ENCODE measurements around the gene COMP. TPM values are rescaled to one million over a fixed set of nuclear protein-coding genes. Genes with fewer than 3 reads are reported as not detected.

Gene COMP
- polyA plus RNA-seq, 1 donor, result 1.2 TPM

DNA sequence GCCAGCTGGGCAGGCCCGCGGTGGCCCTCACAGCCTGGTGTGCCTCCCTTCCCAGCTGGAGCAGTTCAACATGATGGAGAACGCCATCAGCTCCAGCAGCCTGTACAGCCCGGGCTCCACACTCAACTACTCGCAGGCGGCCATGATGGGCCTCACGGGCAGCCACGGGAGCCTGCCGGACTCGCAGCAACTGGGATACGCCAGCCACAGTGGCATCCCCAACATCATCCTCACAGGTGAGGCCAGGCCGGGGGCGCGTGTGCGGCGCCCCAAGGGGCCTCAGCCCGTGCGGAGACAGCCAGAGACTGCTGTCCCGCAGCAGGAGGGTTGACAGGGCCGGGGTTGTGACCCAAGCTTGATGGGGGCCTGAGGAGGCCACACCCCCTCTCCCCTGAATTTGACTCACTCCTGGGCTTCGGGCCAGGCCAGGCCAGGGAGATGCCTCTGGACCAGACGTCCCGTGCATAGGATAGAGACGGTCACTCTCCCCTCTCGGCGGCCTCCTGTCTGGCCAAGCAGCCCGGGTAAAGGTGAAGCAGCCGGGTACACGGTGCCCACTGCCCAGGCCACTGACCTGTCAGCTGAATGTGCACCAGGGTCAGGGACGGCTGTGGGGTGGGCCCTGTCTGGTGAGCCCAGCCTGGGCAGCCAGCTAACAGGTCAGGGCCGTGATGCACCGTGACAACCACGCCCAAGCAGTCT lies 15.4 kb downstream of the COMP start:
- H3K27me3 ChIP-seq (ENCODE audit: control insufficient read depth, insufficient read depth, low read length), result peaks cover 16% of the 10 kb centered on the region
- H3K27ac ChIP-seq (ENCODE audit: low read length), result no peak overlapping the region
- H3K9me3 ChIP-seq (ENCODE audit: control insufficient read depth, low read depth, low read length), result peaks cover 3% of the 10 kb centered on the region
- no peak for DNase-seq
- no CpG with 5 or more reads among the region's 33 CpGs for WGBS (ENCODE audit: insufficient coverage, low lambda C conversion rate)
- no peaks in the 10 kb centered on the region for H3K4me1 ChIP-seq (ENCODE audit: control insufficient read depth, insufficient read depth, low read length)
- no peak overlapping the region for H3K4me3 ChIP-seq (ENCODE audit: low read length)
- no peaks in the 10 kb centered on the region for H3K36me3 ChIP-seq (ENCODE audit: control insufficient read depth, insufficient read depth, low read length)

DNA sequence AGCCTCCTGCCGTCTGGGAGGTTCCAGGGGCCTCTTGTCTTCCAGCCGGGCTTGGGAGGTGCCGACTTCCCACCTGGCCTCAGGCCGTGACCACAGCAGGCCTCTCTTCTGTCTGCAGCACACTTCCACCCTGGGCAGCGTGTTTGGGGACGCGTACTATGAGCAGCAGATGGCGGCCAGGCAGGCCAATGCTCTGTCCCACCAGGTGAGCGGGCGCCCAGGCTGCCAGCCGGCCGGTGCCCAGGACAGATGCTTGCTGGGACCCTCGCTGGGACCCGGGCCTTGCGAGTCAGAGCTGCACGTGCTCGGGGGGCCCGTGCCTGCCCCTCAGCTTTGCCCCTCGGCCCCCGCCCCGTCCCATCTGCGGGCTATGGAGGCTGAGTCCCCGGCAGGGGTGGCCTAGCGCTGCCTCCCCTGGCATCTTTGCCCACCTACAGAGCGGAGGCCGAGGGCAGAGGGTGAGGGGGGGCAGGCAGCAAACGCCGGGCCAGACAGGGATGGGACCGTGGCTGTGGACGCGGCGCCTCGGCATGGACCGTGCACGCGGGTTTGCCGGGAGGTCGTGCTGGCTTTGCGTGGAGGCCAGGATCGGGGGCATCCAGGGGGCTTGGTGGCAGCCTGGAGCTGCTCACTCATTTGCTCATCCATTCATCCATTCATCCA lies 16.2 kb downstream of the COMP start:
- H3K9me3 ChIP-seq (ENCODE audit: control insufficient read depth, low read depth, low read length), result peaks cover 3% of the 10 kb centered on the region
- no peaks in the 10 kb centered on the region for H3K4me1 ChIP-seq (ENCODE audit: control insufficient read depth, insufficient read depth, low read length)
- H3K4me3 ChIP-seq (ENCODE audit: low read length), result no peak overlapping the region
- H3K36me3 ChIP-seq (ENCODE audit: control insufficient read depth, insufficient read depth, low read length), result no peaks in the 10 kb centered on the region
- WGBS (ENCODE audit: insufficient coverage, low lambda C conversion rate), result no CpG with 5 or more reads among the region's 40 CpGs
- DNase-seq, result no peak
- no peak overlapping the region for H3K27ac ChIP-seq (ENCODE audit: low read length)
- H3K27me3 ChIP-seq (ENCODE audit: control insufficient read depth, insufficient read depth, low read length), result peaks cover 16% of the 10 kb centered on the region

DNA sequence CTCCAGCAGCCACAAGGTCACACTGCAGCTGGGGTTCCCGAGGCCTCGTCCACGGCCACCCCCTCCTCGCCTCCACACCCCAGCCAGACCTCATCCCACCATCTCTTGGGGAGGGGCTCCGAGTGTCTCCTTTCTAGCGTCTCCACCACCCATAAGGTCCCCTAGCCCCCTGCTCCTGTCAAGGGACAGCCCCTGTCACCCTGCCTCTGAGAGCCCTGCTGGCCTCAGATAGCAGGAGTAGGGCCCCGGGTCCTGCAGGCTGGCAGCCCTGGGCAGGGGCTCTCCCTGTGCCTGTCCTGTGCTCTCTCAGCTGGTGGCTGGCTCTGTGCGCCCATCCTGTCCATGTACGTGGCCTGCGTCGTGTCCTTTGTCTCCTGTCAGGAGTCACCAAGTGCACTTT lies 17.0 kb downstream of the COMP start:
- Histone ChIP-seq H3K9me3 (ENCODE audit: control insufficient read depth, low read depth, low read length) (peaks cover 3% of the 10 kb centered on the region), H3K27me3 (ENCODE audit: control insufficient read depth, insufficient read depth, low read length) (peaks cover 16% of the 10 kb centered on the region), H3K27ac (ENCODE audit: low read length) (no peak overlapping the region), H3K36me3 (ENCODE audit: control insufficient read depth, insufficient read depth, low read length) (no peaks in the 10 kb centered on the region), H3K4me3 (ENCODE audit: low read length) (no peak overlapping the region), H3K4me1 (ENCODE audit: control insufficient read depth, insufficient read depth, low read length) (no peaks in the 10 kb centered on the region)
- DNase-seq, result no peak
- WGBS (ENCODE audit: insufficient coverage, low lambda C conversion rate), result no CpG with 5 or more reads among the region's 11 CpGs

DNA sequence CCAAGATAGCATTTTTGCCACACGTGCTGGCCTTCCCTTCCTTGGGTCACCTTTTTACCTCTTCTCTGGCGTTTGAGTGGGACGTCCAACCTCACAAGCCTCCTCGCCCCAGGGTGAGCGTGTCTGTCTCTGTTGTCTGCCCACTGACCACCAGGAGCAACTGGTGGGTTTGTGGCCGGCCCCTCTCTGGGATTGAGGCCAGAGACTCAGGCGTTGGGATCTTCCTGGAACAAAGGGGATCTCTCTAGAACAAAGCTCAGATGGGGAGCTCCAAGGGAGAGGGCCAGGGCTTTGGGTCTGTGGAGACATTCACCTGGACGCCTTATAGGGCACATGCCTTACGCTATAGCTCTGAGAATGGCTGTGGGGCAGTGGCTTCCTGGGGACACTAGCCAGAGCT lies 17.4 kb downstream of the COMP start:
- no CpG with 5 or more reads among the region's 9 CpGs for WGBS (ENCODE audit: insufficient coverage, low lambda C conversion rate)
- no peak overlapping the region for H3K4me3 ChIP-seq (ENCODE audit: low read length)
- H3K4me1 ChIP-seq (ENCODE audit: control insufficient read depth, insufficient read depth, low read length), result peaks cover 4% of the 10 kb centered on the region
- H3K27ac ChIP-seq (ENCODE audit: low read length), result no peak overlapping the region
- H3K36me3 ChIP-seq (ENCODE audit: control insufficient read depth, insufficient read depth, low read length), result no peaks in the 10 kb centered on the region
- peaks cover 3% of the 10 kb centered on the region for H3K9me3 ChIP-seq (ENCODE audit: control insufficient read depth, low read depth, low read length)
- DNase-seq, result no peak
- H3K27me3 ChIP-seq (ENCODE audit: control insufficient read depth, insufficient read depth, low read length), result peaks cover 11% of the 10 kb centered on the region

DNA sequence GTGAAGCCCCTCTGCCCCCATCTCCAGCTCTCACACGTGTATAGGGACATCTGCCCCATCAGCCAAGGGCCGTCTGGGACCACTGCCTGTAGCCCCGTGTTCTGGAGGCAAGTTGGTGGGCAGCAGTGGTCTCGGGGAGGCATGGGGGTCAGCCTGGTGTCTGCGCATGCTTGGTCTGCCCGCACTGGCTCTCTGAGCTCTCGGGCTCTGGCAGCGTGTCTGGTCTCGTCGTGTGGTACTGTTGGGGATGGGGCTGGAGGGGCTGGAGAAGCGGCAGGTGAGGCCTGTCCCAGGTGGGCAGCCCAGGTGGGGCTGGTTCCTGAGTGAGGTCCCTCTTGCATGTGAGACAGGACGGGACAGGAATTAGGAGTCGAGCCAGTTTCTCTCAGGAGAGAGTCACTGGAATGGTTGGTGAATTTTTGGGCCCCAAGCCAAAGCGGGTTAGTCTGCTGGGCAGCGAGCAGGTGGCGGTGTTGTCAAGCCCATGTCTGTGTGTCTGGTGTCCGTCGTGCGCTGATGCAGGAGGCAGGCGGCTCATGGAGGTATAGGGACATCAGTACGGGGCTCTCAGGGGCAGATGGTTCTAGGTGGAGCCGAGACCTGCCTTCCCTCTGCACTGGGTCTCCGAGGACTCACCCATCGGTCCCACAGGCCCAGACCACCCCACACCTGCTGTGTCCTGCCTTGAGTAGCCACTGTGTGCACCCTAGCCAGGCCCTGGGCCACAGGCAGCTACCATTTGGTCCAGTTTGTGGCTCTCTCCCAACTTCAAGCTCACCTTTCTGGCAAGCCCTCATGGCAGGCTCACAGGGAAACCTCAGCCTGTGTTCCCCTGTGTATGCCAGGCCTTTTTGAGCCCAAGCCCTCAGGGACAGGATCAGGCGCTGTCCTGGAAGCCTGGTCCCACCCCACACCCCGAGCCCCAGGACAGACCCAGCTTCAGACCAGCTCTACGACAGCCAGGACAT lies 18.2 kb downstream of the COMP start:
- H3K27ac ChIP-seq (ENCODE audit: low read length), result no peak overlapping the region
- H3K36me3 ChIP-seq (ENCODE audit: control insufficient read depth, insufficient read depth, low read length), result no peaks in the 10 kb centered on the region
- H3K4me3 ChIP-seq (ENCODE audit: low read length), result no peak overlapping the region

DNA sequence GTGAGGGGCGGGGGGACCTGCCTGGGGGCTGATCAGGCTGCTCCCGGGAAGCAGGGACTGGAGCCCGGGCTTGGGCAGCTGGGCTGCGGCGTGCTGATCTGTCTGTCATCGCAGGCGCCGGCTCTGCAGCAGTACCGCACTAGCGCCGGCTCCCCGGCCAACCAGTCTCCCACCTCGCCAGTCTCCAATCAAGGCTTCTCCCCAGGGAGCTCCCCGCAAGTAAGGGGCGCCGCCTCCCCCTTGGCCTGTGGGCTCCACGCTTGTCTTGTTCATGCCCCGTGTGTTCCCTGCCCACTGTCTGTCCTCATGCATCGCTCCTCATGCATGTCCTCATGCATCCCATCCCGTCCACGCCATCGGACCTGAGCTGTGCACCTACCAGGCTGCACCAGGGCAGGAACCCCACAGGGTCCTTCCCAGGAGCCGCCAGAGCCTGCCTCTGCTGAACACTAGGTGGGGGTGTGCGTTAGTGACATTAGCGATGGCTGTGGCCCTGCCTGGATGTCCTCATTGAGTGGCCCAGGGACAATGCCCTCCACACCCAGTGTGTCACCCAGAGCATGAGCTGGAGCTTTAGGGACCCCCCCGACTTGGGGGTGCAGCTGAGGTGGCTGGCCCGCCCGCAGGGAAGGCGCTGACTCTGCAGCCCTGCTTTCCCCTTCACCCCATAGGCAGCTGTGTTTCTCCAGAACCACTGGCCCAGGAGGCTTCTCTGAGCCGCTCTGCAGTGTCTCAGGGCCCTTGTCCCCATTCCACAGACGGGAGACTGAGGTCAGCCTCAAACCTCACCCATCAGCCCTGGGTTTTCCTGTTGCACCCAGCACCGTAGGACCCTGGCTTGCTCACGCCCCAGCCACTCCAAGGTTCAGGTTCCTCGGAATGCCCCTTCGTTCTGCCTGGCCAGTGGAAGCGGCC lies 19.5 kb downstream of the COMP start:
- DNase-seq, result no peak
- Histone ChIP-seq H3K27me3 (ENCODE audit: control insufficient read depth, insufficient read depth, low read length) (no peaks in the 10 kb centered on the region), H3K4me3 (ENCODE audit: low read length) (no peak overlapping the region), H3K27ac (ENCODE audit: low read length) (no peak overlapping the region), H3K9me3 (ENCODE audit: control insufficient read depth, low read depth, low read length) (peaks cover 3% of the 10 kb centered on the region), H3K36me3 (ENCODE audit: control insufficient read depth, insufficient read depth, low read length) (no peaks in the 10 kb centered on the region), H3K4me1 (ENCODE audit: control insufficient read depth, insufficient read depth, low read length) (peaks cover 10% of the 10 kb centered on the region)
- no CpG with 5 or more reads among the region's 36 CpGs for WGBS (ENCODE audit: insufficient coverage, low lambda C conversion rate)

More for the DNA sequence above, 18.2 kb downstream of the COMP start:
- Histone ChIP-seq H3K9me3 (ENCODE audit: control insufficient read depth, low read depth, low read length) (peaks cover 3% of the 10 kb centered on the region), H3K27me3 (ENCODE audit: control insufficient read depth, insufficient read depth, low read length) (peaks cover 5% of the 10 kb centered on the region), H3K4me1 (ENCODE audit: control insufficient read depth, insufficient read depth, low read length) (peaks cover 9% of the 10 kb centered on the region)
- no peak for DNase-seq
- WGBS (ENCODE audit: insufficient coverage, low lambda C conversion rate), result no CpG with 5 or more reads among the region's 27 CpGs

DNA sequence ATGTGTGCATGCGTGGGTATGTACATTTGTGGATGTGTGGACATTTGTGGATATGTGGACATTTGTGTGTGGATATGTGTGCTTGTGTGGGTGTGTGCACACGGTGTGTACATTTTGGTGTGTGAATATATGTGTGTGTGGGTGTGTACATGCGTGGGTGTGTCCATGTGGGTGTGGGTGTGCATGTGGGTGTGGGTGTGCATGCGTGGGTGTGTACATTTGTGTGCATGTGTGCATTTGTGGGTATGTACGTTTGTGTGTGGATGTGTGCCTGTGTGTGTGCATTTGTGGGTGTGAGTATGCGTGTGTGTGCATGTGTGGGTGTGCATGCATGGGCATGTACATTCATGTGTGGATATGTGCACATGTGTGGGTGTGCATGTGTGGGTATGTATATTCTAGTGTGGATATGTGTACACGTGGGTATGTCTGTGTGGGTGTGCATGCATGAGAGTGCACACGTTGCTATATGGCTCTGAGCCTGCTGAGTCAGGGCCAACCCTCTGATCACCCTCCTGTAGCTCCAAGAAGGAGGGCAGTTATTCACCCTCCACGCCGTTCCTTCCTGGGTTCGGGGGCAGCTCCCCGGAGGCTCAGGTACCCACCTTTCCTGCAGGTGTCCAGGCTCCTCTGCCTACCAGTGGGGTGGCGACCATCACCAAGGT lies 20.3 kb downstream of the COMP start:
- Histone ChIP-seq H3K36me3 (ENCODE audit: control insufficient read depth, insufficient read depth, low read length) (no peaks in the 10 kb centered on the region), H3K4me1 (ENCODE audit: control insufficient read depth, insufficient read depth, low read length) (peaks cover 10% of the 10 kb centered on the region), H3K27ac (ENCODE audit: low read length) (no peak overlapping the region), H3K27me3 (ENCODE audit: control insufficient read depth, insufficient read depth, low read length) (no peaks in the 10 kb centered on the region), H3K4me3 (ENCODE audit: low read length) (no peak overlapping the region), H3K9me3 (ENCODE audit: control insufficient read depth, low read depth, low read length) (peaks cover 3% of the 10 kb centered on the region)
- WGBS (ENCODE audit: insufficient coverage, low lambda C conversion rate), result no CpG with 5 or more reads among the region's 13 CpGs
- no peak for DNase-seq

DNA sequence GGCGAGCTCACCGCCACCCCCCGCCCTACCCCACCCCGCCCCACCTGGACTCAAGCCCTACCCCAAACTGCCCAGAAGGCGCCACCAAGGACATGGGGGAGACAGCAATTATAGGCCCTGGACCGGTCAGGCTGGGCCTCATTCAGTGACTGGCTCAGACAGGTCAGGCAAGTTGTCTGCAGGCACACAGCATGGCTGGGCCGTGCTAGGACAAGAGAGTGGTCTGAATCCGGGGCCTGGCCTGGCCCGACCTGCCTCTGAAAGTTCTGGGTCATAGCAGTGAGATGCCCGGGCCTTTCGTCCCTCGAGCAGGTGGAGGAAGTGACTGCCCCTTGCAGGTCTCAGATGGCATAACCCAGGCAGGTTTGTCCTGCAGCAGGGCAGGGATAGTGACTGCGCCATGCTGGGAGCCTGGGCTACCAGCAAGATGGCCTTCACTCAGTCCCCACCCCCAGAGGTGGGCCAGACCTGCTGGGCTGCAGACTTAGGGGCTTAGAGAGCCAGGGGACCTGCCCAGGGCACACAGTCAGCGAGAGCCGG lies 21.0 kb downstream of the COMP start:
- Histone ChIP-seq H3K4me3 (ENCODE audit: low read length) (no peak overlapping the region), H3K27me3 (ENCODE audit: control insufficient read depth, insufficient read depth, low read length) (no peaks in the 10 kb centered on the region), H3K4me1 (ENCODE audit: control insufficient read depth, insufficient read depth, low read length) (peaks cover 10% of the 10 kb centered on the region), H3K9me3 (ENCODE audit: control insufficient read depth, low read depth, low read length) (no peaks in the 10 kb centered on the region), H3K27ac (ENCODE audit: low read length) (no peak overlapping the region), H3K36me3 (ENCODE audit: control insufficient read depth, insufficient read depth, low read length) (no peaks in the 10 kb centered on the region)
- WGBS (ENCODE audit: insufficient coverage, low lambda C conversion rate), result no CpG with 5 or more reads among the region's 15 CpGs
- DNase-seq, result no peak

All from large intestine (tissue), 3 donors.